A673 (cell line): Measurements from ENCODE around the gene GTPBP1. TPM values are rescaled to one million over a fixed set of nuclear protein-coding genes. Genes with fewer than 3 reads are reported as not detected.

Experiments
- BruUV-seq: library from RNA; stranded (reverse); fragments of 400-500 nt; replicated peaks from 2 replicates; lab custom pipeline; 2021; lab: Mats Ljungman, UMichigan
- CTCF ChIA-PET: fragments of 300-600 bp; sonication (Branson Sonifier 250); formaldehyde crosslinking; loops from one replicate; lab custom pipeline; 2022; ENCODE audit warnings: antibody characterized with exemption; lab: Charles Lee
- POLR2A ChIA-PET: fragments of 300-600 bp; sonication (Branson Sonifier 250); formaldehyde crosslinking; loops from one replicate; lab custom pipeline; 2022; ENCODE audit warnings: antibody characterized with exemption; ENCODE audit not compliant: low non-redundant PET; lab: Charles Lee
- DNase-seq: peaks from one replicate; pipeline ENCODE4 v3.0.0-alpha.2; 2015; ENCODE audit warnings: low spot score
- H3K27ac ChIP-seq: fragments of 200-600 bp; sonication (generic); 2 replicates; pipeline ENCODE4 v1.5.1; 2016; ENCODE audit warnings: mixed run types, low read depth, mild to moderate bottlenecking, mixed read lengths, antibody characterized with exemption, low read length; ENCODE audit not compliant: poor library complexity, severe bottlenecking
- H3K27me3 ChIP-seq: fragments of 200-600 bp; sonication (generic); replicated peaks from 2 replicates; pipeline ENCODE4 v1.6.1; 2017; ENCODE audit warnings: mixed run types, low read depth, mild to moderate bottlenecking, mixed read lengths, antibody characterized with exemption, low read length; ENCODE audit not compliant: insufficient read depth, poor library complexity
- H3K36me3 ChIP-seq: fragments of 200-600 bp; sonication (generic); 2 replicates; pipeline ENCODE4 v1.6.1; 2016; ENCODE audit warnings: mixed run types, mild to moderate bottlenecking, mixed read lengths, antibody characterized with exemption, low read length; ENCODE audit not compliant: insufficient read depth, poor library complexity, severe bottlenecking
- H3K4me1 ChIP-seq: fragments of 200-600 bp; sonication (generic); 2 replicates; pipeline ENCODE4 v1.6.1; 2017; ENCODE audit warnings: mixed run types, mild to moderate bottlenecking, mixed read lengths, antibody characterized with exemption, low read length; ENCODE audit not compliant: insufficient read depth, poor library complexity, severe bottlenecking
- H3K4me3 ChIP-seq: fragments of 200-600 bp; sonication (generic); 2 replicates; pipeline ENCODE4 v1.5.1; 2016; ENCODE audit warnings: low read depth, mixed run types, mild to moderate bottlenecking, mixed read lengths, low read length; ENCODE audit not compliant: poor library complexity, severe bottlenecking
- H3K9me3 ChIP-seq: fragments of 200-600 bp; sonication (generic); 2 replicates; pipeline ENCODE4 v1.6.1; 2016; ENCODE audit warnings: mixed run types, low read depth, mild to moderate bottlenecking, mixed read lengths, antibody characterized with exemption, low read length; ENCODE audit not compliant: poor library complexity, severe bottlenecking
- EZH2 ChIP-seq: fragments of 200-600 bp; sonication (generic); IDR thresholded peaks from 2 replicates; pipeline ENCODE4 v1.6.1; 2017; ENCODE audit warnings: borderline replicate concordance, low read depth, mild to moderate bottlenecking, mixed read lengths, antibody characterized with exemption, low read length; ENCODE audit not compliant: poor library complexity, severe bottlenecking
- intact Hi-C: fragments of 100-400 bp; cut with micrococcal nuclease; formaldehyde crosslinking; loops from one replicate; pipeline ENCODE4 v1.10.0; 2022; ENCODE audit not compliant: unreplicated experiment
- total RNA-seq: library from RNA; stranded (reverse); gene quantifications from 2 replicates; pipeline ENCODE4 v1.2.3, GENCODE V29; 2021
- TF ChIP-seq, protein P1 (sequence below): fragments of 300-800, 200-600 bp; sonication (generic); conservative IDR thresholded peaks from 2 replicates; pipeline ENCODE4 v1.5.1; 2017; ENCODE audit warnings: low read depth, mild to moderate bottlenecking, antibody characterized with exemption, low read length, moderate library complexity, mixed read lengths

GTPBP1 gene
- total RNA-seq, 1 experiment from 2014 or later: 88.2 TPM

DNA sequence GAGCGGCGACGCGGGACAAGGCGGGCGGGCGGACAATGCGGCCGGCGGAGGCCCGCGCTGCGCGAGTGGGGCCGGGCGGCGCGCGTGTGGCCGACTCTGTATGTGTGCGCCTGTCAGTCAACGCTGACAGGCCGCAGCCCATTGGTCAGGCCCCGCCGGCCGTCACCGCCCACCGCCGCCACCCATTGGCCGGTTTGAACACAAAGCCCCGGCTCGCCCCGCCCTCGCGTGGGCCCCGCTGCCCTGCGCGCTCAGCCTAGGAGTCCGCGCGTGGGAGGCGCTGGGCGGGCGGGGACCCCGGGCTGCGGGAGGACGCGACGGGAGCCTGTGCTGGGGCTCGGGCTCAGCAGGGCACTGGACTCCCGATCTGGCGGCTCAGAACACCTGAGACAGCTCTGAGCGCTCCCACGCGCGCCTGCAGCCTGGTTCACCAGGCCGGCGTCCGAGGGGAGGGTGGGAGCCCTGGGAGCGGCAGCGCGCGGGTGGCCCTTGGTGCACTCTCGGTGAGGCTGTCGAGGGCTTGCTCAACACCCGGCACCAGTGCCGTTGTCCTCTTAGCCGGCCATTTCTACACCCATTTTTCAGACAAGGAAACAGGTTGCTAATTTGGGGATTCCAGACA, 50.3 kb downstream of the GTPBP1 start, which contains the start of gene SUN2:
Gene SUN2 (minus strand): TSS at position 88 of the 622 bp plus-strand sequence. CDS start 3,370 bp downstream, outside the sequence.
- no peak for TF ChIP-seq EZH2
- TF ChIP-seq, protein P1, sequence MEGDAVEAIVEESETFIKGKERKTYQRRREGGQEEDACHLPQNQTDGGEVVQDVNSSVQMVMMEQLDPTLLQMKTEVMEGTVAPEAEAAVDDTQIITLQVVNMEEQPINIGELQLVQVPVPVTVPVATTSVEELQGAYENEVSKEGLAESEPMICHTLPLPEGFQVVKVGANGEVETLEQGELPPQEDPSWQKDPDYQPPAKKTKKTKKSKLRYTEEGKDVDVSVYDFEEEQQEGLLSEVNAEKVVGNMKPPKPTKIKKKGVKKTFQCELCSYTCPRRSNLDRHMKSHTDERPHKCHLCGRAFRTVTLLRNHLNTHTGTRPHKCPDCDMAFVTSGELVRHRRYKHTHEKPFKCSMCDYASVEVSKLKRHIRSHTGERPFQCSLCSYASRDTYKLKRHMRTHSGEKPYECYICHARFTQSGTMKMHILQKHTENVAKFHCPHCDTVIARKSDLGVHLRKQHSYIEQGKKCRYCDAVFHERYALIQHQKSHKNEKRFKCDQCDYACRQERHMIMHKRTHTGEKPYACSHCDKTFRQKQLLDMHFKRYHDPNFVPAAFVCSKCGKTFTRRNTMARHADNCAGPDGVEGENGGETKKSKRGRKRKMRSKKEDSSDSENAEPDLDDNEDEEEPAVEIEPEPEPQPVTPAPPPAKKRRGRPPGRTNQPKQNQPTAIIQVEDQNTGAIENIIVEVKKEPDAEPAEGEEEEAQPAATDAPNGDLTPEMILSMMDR: no peak
- no TSS peak for BruUV-seq
- H3K9me3 ChIP-seq: no peaks in the 10 kb centered on the region
- H3K4me1 ChIP-seq: peaks cover 44% of the 10 kb centered on the region
- ChIA-PET CTCF (interaction anchor here (0.9 kb wide), 1 partner anchor 13 kb away, joined by 7 read pairs; no protein-coding TSS in a partner anchor), POLR2A (no interaction called here)
- H3K36me3 ChIP-seq: peaks cover 31% of the 10 kb centered on the region
- peak; percentile 91 for DNase-seq
- no peaks in the 10 kb centered on the region for H3K27me3 ChIP-seq
- peak within 1 kb of the TSS; percentile 97 for H3K4me3 ChIP-seq
- intact Hi-C loops: no loop called here
- H3K27ac ChIP-seq: peak within 1 kb of the TSS; percentile 93

- ChIA-PET POLR2A (interaction anchor here (0.5 kb wide), 1 partner anchor 893 kb away, joined by 3 read pairs; no protein-coding TSS in a partner anchor), CTCF (interaction anchor here (0.9 kb wide), 1 partner anchor 12 kb away, joined by 7 read pairs; no protein-coding TSS in a partner anchor)
- no peak for TF ChIP-seq EZH2
- TF ChIP-seq, protein P1: no peak
- intact Hi-C loops: no loop called here
- H3K9me3 ChIP-seq: no peaks in the 10 kb centered on the region
- H3K36me3 ChIP-seq: peaks cover 22% of the 10 kb centered on the region
- H3K4me3 ChIP-seq: peak overlapping the region; percentile 97
- DNase-seq: no peak
- no TSS peak for BruUV-seq
- H3K4me1 ChIP-seq: peaks cover 51% of the 10 kb centered on the region
- H3K27ac ChIP-seq: peak overlapping the region; percentile 93
- no peaks in the 10 kb centered on the region for H3K27me3 ChIP-seq
Measured at GRCh38 chr22:38756711-38757463, 51.1 kb downstream of the GTPBP1 start.

DNA sequence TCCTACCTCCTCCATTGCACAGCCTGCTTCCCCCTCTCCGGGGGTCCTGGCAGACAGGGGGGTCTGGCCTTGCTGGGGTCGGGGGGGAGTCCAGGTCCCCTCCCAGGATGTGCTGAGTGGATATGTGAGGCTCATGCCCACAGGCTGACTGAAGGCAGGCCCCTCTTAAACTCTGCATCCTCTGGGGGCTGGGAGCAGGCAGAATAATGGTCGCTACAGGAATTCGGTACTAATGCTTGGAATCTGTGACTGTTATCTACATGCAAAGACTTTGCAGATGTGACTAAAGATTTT, 51.7 kb downstream of the GTPBP1 start:
- Histone ChIP-seq H3K27me3 (no peaks in the 10 kb centered on the region), H3K4me1 (peaks cover 54% of the 10 kb centered on the region), H3K9me3 (no peaks in the 10 kb centered on the region), H3K27ac (peak overlapping the region; percentile 93), H3K4me3 (peak overlapping the region; percentile 97), H3K36me3 (peaks cover 17% of the 10 kb centered on the region)
- DNase-seq: no peak
- ChIA-PET POLR2A (no interaction called here), CTCF (no interaction called here)
- intact Hi-C loops: no loop called here
- TF ChIP-seq, protein P1: no peak
- no peak for TF ChIP-seq EZH2
- no TSS peak for BruUV-seq
